GM18870 (cell line): Measurements from ENCODE around the gene AGO4.
"Not testable (repeated sequence)": the region's sequence is repeated elsewhere in the genome, so short reads cannot be mapped to it uniquely, and the experiment has no call there.

Experiments
- ATAC-seq: cut with Tn5 transposase; IDR thresholded peaks from one replicate; pipeline ENCODE4 v1.9.1; 2021; ENCODE audit warnings: moderate library complexity; ENCODE audit not compliant: unreplicated experiment

AGO4 gene

GRCh38 chr1:35807614-35808449 is at the start of gene AGO4:
Gene AGO4, plus strand, starts transcription at chr1:35808016. Its CDS starts 401 bp downstream, at chr1:35808417.
- ATAC-seq: no peak

GRCh38 chr1:35762141-35762540 is 45.7 kb upstream of the AGO4 start:
- no peak for ATAC-seq

GRCh38 chr1:35763201-35763600 is 44.6 kb upstream of the AGO4 start:
- no peak for ATAC-seq

- no peak for ATAC-seq
These were observed 43.5 kb upstream of the AGO4 start for GRCh38 chr1:35764283-35764682.

DNA sequence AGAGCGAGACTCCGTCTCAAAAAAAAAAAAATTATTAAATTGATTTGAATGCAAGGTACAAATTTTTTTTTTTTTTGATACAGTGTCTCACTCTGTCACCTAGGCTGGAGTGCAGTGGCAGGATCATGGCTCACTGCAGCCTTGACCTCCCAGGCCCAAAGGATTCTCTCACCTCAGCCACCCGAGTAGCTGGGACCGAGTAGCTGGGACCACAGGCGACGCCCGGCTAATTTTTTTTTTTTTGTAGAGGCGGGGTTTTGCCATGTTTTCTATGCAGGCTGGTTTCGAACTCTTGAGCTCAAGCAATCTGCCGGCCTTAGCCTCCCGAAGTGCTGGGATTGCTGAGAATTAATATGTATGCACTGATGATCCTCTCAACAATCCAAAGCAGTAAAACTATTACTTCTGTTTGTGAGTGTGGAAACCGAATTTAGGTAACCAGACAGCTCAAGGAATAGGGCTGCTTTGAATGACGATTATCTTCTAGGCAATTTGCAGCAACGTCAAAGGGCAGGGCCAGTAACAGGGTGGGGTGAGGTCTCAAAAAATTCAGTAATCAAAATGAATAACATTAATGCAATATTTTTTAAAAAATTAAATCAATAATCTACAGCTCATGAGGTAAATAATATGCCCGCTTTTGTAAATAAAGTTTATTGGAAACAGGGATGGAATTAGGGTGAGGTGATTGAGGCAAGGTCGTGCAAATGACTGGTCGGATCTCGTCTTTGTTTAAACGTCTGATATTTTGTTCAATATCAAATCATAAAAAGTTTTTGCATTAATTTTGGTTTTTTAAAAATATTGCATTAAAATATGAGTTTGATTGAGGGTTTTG is 39.2 kb upstream of the AGO4 start:
- no peak for ATAC-seq

DNA sequence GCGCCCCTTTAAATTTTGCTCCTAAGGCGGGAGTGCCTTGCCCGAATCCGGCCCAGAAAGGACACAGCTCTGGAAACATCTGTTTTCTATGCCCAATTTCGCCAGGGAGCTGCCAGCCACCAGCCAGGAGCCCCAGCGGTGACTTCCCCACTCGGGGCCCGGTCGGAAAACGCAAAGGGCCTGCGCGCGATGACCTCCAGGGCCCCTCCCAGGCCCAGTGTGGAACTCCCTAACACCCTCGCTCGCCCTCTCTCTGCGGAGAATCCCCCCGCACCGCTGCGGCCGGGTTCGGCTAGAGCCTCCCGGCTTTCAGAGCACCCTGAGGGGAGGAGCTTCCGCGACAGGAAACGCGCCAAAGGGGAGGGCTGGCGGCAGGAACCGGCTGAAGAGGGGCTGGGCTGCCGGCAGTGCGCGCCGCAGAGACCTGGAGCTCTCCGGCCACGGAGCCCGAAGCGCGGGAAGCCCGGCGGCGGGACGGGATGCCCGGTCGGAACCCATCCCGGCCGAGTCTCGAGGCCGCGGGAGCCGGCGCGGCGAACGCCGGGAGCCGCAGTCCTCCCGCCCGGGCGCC is 38.5 kb upstream of the AGO4 start:
- ATAC-seq: peak; percentile 38

DNA sequence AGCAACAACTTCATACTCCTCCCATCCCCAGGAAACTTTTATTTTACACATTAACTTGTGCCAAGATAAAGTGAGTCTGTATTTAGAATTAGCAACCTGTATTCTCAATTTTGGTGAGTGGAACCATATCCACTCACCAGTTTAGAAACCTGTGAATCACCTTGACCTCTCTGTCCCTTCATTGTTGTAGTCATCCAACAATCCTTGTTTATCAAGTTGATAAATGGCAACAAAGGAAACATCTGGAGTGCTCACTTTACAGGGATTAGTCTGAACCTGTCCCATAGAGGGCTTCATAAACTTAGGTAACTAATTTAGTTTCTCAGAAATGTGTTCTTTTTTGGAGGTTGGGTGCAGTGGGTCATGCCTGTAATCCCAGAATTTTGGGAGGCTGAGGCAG is 34.1 kb upstream of the AGO4 start:
- no peak for ATAC-seq

DNA sequence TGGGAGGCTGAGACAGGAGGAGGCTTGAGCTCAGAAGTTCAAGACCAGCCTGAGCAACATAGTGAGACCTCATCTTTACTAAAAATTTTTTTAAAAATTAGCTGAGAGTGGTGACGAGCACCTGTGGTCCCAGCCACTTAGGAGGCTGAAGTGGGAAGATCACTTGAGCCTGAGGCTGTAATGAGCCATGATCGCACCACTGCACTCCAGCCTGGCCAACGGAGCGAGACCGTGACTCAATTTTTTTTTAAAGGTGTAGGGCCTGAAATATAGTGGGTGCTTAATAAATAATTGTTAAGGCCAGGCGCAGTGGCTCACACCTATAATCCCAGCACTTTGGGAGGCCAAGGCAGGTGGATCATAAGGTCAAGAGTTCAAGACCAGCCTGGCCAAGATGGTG is 31.6 kb upstream of the AGO4 start:
- not testable (repeated sequence) for ATAC-seq

DNA sequence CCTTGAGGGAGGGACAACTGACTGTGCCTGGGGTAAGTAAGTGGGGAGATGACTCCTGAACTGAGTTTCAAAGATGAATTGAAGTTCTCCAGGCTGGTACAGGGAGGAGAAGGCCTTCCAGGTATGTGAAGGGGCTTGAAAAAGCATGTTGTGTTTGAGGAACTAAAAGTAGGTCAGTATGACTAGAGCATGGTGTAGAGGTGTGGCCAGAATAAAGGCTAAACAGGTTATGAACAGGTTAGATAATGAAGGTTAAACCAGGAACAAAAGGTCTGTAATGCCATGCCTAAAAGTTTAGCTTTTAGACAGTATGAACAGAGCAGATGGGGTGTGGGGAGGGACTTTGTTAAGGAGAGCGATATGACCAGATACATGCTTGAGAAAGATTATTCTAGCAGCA is 30.7 kb upstream of the AGO4 start:
- no peak for ATAC-seq

GRCh38 chr1:35783055-35783583 is 24.7 kb upstream of the AGO4 start:
- ATAC-seq: no peak

- ATAC-seq: not testable (repeated sequence)
These were observed 23.5 kb upstream of the AGO4 start for GRCh38 chr1:35784364-35784763.

- no peak for ATAC-seq
These were observed 19.7 kb upstream of the AGO4 start for GRCh38 chr1:35788139-35788538.

GRCh38 chr1:35790670-35791069 is 17.1 kb upstream of the AGO4 start:
- ATAC-seq: no peak

DNA sequence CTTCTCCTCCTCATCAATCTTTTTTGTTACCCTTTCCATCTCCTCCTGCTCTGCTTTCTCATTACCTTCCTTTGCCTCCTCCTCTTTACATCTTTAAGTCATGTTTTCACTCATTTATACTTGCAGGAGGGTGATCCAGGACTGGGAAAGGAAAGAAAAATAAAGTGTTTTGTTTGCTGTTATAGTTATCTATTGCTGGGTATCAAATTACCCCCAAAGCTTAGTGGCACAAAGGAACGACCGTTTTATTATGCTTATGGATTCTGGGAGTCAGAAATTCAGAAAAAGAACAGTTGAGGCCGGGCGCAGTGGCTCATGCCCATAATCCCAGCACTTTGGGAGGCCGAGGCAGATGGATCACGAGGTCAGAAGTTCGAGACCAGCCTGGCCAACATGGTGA is 12.5 kb upstream of the AGO4 start:
- no peak for ATAC-seq

DNA sequence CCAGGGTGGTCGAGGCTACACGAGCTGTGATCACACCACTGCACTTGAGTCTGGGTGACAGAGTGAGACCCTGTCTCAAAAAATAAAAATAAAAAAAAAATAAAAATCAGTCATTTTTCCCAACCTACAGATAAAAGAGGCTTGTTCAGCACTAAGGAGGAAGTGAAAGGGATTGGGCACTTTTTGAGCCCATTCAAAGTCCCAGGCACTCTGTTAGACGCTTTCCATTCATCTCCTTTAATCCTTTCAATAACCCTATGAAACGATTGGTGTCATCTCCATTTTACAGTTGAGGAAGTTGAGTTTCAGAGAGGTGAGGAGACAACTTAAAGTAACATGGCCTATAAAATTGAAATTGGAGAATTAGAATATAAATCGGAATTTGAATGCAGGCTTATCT is 10.4 kb upstream of the AGO4 start:
- ATAC-seq: no peak

DNA sequence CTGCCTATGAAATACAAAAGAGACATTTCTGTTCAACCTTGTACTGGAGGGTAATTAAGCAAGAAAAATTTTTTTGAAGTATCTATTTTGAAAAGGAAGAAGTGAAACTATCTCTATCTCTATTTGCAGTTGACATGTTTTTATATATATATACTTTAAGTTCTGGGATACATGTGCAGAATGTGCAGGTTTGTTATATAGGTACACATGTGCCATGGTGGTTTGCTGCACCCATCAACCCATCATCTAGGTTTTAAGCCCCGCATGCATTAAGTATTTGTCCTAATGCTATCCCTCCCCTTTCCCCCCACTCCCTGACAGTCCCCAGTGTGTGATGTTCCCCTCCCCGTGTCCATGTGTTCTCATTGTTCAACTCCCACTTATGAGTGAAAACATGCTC is 9.8 kb upstream of the AGO4 start:
- not testable (repeated sequence) for ATAC-seq

- ATAC-seq: not testable (repeated sequence)
These were observed 7.5 kb upstream of the AGO4 start for GRCh38 chr1:35800167-35800887.

GRCh38 chr1:35808450-35809113 is 766 bp downstream of the AGO4 start:
- no peak for ATAC-seq

- no peak for ATAC-seq
These were observed 1.6 kb downstream of the AGO4 start for GRCh38 chr1:35809114-35810095.
